GM18508 (cell line): Measurements from ENCODE around the gene RSBN1.

ENCODE experiments used
- ATAC-seq: cut with Tn5 transposase; IDR thresholded peaks from one replicate; pipeline ENCODE4 v1.9.1; 2021; ENCODE audit warnings: moderate number of reproducible peaks; ENCODE audit not compliant: insufficient read depth, unreplicated experiment

Gene RSBN1

GRCh38 chr1:113813218-113813617 is 942 bp upstream of the RSBN1 start:
- no peak for ATAC-seq

DNA sequence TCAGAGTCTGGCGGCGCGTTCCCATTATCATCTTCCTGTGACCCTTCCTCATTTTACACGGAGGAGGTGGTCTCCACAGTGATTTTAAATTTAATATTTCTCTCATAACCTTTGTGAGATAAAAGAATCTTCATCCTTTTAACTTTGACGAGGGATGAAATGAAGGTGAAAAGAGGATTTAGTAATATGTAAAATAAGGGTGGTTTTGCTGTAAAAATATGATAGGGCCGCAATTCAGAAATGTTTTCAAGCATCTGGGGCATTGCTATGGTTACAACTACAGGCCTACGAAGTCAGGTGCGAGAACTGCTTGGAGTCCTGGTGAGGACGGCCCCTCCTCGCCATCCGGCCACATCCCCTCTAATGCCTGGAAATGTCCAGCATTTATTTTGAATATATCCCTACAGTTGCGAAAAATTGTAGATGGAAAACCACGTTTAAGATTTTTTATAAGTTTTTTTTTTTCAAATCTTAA is 422 bp upstream of the RSBN1 start:
- no peak for ATAC-seq

DNA sequence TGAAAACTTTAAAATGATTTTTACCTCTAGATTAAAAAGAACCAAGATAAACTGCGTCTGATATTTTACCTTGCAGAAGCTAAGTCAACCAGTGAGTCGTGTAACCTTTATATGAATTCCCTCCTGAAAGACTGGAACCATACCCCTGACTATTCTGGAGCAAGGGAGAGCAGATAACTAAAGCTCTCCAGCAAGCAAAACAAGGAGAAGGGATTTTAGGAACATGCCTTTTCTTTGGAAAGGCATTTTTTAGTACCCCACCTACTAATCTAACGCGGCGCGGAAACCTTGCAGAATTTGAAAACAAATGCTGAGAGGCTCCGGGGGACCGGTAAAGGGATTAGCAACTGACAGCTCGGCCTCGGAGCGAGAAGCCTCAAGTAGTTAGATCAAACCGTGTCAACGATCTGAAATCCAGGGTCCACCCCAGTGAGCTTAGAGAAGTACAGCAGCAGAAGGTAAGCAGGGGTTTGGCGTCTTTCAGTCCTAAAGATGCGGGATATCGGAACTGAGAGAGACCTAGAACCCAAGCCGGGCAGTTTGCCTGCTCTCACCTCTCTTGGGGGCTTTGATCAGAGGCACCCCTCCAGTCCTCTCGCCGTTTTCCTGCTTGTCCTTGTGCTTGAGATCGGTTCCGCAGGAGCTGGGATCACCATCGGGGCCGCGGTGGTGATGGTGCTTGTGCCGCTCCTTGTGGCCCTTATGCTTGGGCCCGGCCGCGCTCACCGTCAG is 954 bp downstream of the RSBN1 start:
- no peak for ATAC-seq

- no peak for ATAC-seq
Observed at GRCh38 chr1:113809670-113810602, 2.3 kb downstream of the RSBN1 start.

- no peak for ATAC-seq
Observed at GRCh38 chr1:113808450-113809195, 3.7 kb downstream of the RSBN1 start.

DNA sequence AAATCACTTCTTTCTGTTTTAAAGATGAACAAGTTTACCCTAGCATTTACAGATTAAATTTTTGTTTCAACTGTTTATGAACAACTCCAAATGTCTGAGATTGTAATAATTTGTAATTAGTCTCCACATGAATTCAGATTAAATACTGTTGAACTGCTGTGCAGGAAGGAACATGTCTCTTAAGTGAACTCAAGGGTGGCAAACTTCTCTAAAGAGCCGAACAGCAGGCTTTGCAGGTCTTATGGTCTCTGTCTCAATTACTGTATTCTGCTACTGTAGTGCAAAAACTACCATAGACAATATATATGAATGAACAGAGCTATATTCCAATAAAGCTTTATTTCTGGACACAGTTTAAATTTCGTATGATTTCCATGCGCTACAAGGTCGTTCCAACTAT is 6.6 kb downstream of the RSBN1 start:
- ATAC-seq = no peak

- ATAC-seq = no peak
Observed at GRCh38 chr1:113805256-113805531, 7.1 kb downstream of the RSBN1 start.

DNA sequence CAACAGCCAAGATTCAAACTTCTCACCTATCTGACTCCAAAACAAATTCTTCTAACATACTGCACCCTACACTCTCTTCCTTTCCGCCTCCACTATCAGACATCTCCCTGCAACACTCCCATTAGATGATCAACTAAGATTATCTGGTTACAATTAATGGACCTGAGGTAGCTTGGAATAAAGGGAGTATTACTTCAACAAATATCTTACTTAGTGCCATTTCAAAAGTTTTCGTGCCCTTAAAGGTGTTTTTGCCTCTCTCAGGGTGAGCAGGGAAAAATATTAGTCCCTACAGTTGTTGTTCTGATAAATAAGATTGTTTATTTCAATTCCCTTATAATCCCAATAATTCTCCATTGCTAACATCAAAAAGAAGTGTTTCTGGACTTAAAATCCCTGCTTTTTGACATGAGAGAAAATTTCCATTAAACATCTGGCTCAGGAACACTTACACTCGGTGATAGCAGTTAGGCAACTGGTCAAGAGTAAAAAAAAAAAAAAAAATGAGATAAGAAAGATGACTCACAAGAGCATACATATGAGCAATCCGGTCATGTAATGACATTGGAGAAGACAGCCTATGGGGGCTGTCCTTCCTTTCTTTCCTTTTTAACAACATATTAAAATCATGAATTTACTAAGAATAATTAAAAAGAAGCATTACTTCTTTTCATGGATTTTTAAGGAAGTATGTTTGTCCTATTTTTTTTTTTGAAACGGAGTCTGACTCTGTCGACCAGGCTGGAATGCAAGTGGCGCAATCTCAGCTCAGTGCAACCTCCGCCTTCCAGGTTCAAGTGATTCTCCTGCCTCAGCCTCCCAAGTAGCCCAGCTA is 7.6 kb downstream of the RSBN1 start:
- ATAC-seq = no peak

- ATAC-seq = no peak
Observed at GRCh38 chr1:113802367-113803007, 9.8 kb downstream of the RSBN1 start.

GRCh38 chr1:113800487-113800886 is 11.8 kb downstream of the RSBN1 start:
- no peak for ATAC-seq

- no peak for ATAC-seq
Observed at GRCh38 chr1:113797472-113797871, 14.8 kb downstream of the RSBN1 start.

- no peak for ATAC-seq
Observed at GRCh38 chr1:113793878-113794834, 18.1 kb downstream of the RSBN1 start.

- ATAC-seq = no peak
Observed at GRCh38 chr1:113792986-113793385, 19.3 kb downstream of the RSBN1 start.

GRCh38 chr1:113792471-113792870 is 19.8 kb downstream of the RSBN1 start:
- ATAC-seq = no peak

GRCh38 chr1:113788802-113789201 is 23.5 kb downstream of the RSBN1 start:
- ATAC-seq = no peak

- ATAC-seq = no peak
Observed at GRCh38 chr1:113787663-113788062, 24.6 kb downstream of the RSBN1 start.

DNA sequence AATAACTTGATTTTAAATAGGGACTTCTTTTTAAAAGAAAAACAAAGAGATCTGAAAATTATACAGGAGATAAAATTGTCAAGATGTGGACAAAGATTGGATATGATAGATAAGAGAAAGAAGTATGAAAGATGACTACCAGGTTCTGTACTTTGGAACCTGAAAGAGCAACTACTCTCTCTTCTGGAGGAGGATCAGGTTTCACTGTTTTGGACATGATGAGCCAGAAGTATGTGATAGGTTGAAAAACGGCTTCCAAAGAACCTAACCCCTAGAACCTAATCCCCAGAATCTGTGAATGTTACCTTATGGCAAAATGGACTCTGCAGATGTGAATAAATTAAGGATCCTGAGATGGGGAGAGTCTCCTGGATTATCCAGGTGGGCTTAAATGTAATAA is 26.2 kb downstream of the RSBN1 start:
- ATAC-seq = no peak

GRCh38 chr1:113784104-113784779 is 28.0 kb downstream of the RSBN1 start:
- ATAC-seq = peak; percentile 41
